HEK293T (cell line): Measurements from ENCODE around the gene CLCNKB.
"Not testable (repeated sequence)": the region's sequence is repeated elsewhere in the genome, so short reads cannot be mapped to it uniquely, and the experiment has no call there.

Experiments
- ARNT ChIP-seq: fragments of 450-650 bp; IDR thresholded peaks from 2 replicates; pipeline ENCODE4 v1.6.1; 2017; ENCODE audit warnings: mild to moderate bottlenecking
- TARDBP ChIP-seq: fragments of 450-650 bp; IDR thresholded peaks from 2 replicates; pipeline ENCODE4 v1.6.1; 2016

- not testable (repeated sequence) for TF ChIP-seq TARDBP, ARNT
These were observed 7.1 kb upstream of the CLCNKB start for GRCh38 chr1:16036461-16036860.
